Measurements from ENCODE around the gene IMP4. TPM values are rescaled to one million over a fixed set of nuclear protein-coding genes. Genes with fewer than 3 reads are reported as not detected.

IMP4 gene
- total RNA-seq, 2 donors from 2014 or later, result 67.4 to 166 TPM

GRCh38 chr2:130365963-130366362 lies 23.3 kb downstream of the IMP4 start:
- DNase-seq (ENCODE audit: low spot score) (no peak), ATAC-seq (ENCODE audit: insufficient number of reproducible peaks, low FRiP score, low read depth) (no peak)
- Histone ChIP-seq H3K4me3 (no peak overlapping the region), H3K4me1 (ENCODE audit: control insufficient read depth in 1 of 2, low read depth in 2 of 2) (peaks cover 0 to 4% of the 10 kb centered on the region in 2 donors), H3K27ac (no peak overlapping the region), H3K27me3 (replicated peaks; ENCODE audit: insufficient read depth) (no peaks in the 10 kb centered on the region), H3K9me3 (no peaks in the 10 kb centered on the region), H3K36me3 (peaks cover 6% of the 10 kb centered on the region)
- no peak for TF ChIP-seq CTCF (IDR thresholded peaks at IDR 0.05)

GRCh38 chr2:130366720-130367119 lies 24.0 kb downstream of the IMP4 start:
- no peak overlapping the region for H3K4me3 ChIP-seq

GRCh38 chr2:130368786-130369185 lies 26.1 kb downstream of the IMP4 start:
- no peak overlapping the region for H3K27ac ChIP-seq
- H3K4me3 ChIP-seq, result no peak overlapping the region
- DNase-seq (ENCODE audit: low spot score) (no peak), ATAC-seq (ENCODE audit: insufficient number of reproducible peaks, low FRiP score, low read depth) (no peak)
- TF ChIP-seq CTCF (IDR thresholded peaks at IDR 0.05), result no peak
- peaks cover 0 to 23% of the 10 kb centered on the region in 2 donors for H3K4me1 ChIP-seq (ENCODE audit: control insufficient read depth in 1 of 2, low read depth in 2 of 2)
- no peaks in the 10 kb centered on the region for H3K9me3 ChIP-seq
- H3K27me3 ChIP-seq (replicated peaks; ENCODE audit: insufficient read depth), result no peaks in the 10 kb centered on the region
- peaks cover 6% of the 10 kb centered on the region for H3K36me3 ChIP-seq

More at GRCh38 chr2:130366720-130367119, 24.0 kb downstream of the IMP4 start:
- peaks cover 0 to 12% of the 10 kb centered on the region in 2 donors for H3K4me1 ChIP-seq (ENCODE audit: control insufficient read depth in 1 of 2, low read depth in 2 of 2)
- H3K36me3 ChIP-seq, result peaks cover 6% of the 10 kb centered on the region
- DNase-seq (ENCODE audit: low spot score), result no peak
- no peaks in the 10 kb centered on the region for H3K9me3 ChIP-seq
- no peak overlapping the region for H3K27ac ChIP-seq
- TF ChIP-seq CTCF (IDR thresholded peaks at IDR 0.05), result no peak
- ATAC-seq (ENCODE audit: insufficient number of reproducible peaks, low FRiP score, low read depth), result no peak
- no peaks in the 10 kb centered on the region for H3K27me3 ChIP-seq (replicated peaks; ENCODE audit: insufficient read depth)

- no peak for TF ChIP-seq CTCF (IDR thresholded peaks at IDR 0.05)
- Histone ChIP-seq H3K36me3 (peaks cover 6% of the 10 kb centered on the region), H3K27me3 (replicated peaks; ENCODE audit: insufficient read depth) (no peaks in the 10 kb centered on the region), H3K9me3 (no peaks in the 10 kb centered on the region), H3K27ac (no peak overlapping the region), H3K4me3 (no peak overlapping the region), H3K4me1 (ENCODE audit: control insufficient read depth in 1 of 2, low read depth in 2 of 2) (peaks cover 0 to 25% of the 10 kb centered on the region in 2 donors)
- no peak for DNase-seq (ENCODE audit: low spot score)
- no peak for ATAC-seq (ENCODE audit: insufficient number of reproducible peaks, low FRiP score, low read depth)
Measured at GRCh38 chr2:130369311-130369964, 26.7 kb downstream of the IMP4 start.

GRCh38 chr2:130369965-130370341 lies 27.3 kb downstream of the IMP4 start:
- DNase-seq (ENCODE audit: low spot score) (no peak), ATAC-seq (ENCODE audit: insufficient number of reproducible peaks, low FRiP score, low read depth) (no peak)
- Histone ChIP-seq H3K27me3 (replicated peaks; ENCODE audit: insufficient read depth) (no peaks in the 10 kb centered on the region), H3K4me3 (no peak overlapping the region), H3K4me1 (ENCODE audit: control insufficient read depth in 1 of 2, low read depth in 2 of 2) (peaks cover 0 to 25% of the 10 kb centered on the region in 2 donors), H3K36me3 (peaks cover 6% of the 10 kb centered on the region), H3K27ac (no peak overlapping the region), H3K9me3 (no peaks in the 10 kb centered on the region)
- no peak for TF ChIP-seq CTCF (IDR thresholded peaks at IDR 0.05)

All from thoracic aorta (tissue), 2 donors.